G401 (cell line): ENCODE results near the gene ZIM2. TPM values are rescaled to one million over a fixed set of nuclear protein-coding genes. Genes with fewer than 3 reads are reported as not detected.

Experiments
- total RNA-seq: library from RNA; depleted of rRNA; stranded (reverse); fragments of >200 nt; shearing (Covaris generic); gene quantifications from 2 replicates; pipeline ENCODE4 v1.2.3, GENCODE V29; 2014; rRNA removed

Gene ZIM2
- total RNA-seq, 1 experiment from 2014 or later: not detected

Other genes with a start within 250 kb of the ZIM2 start
- gene ZNF71, start 245.4 kb downstream of the ZIM2 start, total RNA-seq: 7.1 and 13.5 TPM in 2 replicates
- gene SMIM17, start 197.6 kb downstream of the ZIM2 start, total RNA-seq: 0.10 TPM in 1 of 2 replicates, not detected in the other
- 0.37 TPM in 1 of 2 replicates, not detected in the other for gene ZNF835, start 169.0 kb downstream of the ZIM2 start, total RNA-seq
- 4.6 and 5.1 TPM in 2 replicates for gene PEG3, start within 50 bp of the ZIM2 start, total RNA-seq